Measurements from ENCODE around the gene EBPL.
"Not testable (repeated sequence)": the region's sequence is repeated elsewhere in the genome, so short reads cannot be mapped to it uniquely, and the experiment has no call there.

EBPL gene

GRCh38 chr13:49632156-49632555 is 59.1 kb downstream of the EBPL start:
- no peak for DNase-seq

DNA sequence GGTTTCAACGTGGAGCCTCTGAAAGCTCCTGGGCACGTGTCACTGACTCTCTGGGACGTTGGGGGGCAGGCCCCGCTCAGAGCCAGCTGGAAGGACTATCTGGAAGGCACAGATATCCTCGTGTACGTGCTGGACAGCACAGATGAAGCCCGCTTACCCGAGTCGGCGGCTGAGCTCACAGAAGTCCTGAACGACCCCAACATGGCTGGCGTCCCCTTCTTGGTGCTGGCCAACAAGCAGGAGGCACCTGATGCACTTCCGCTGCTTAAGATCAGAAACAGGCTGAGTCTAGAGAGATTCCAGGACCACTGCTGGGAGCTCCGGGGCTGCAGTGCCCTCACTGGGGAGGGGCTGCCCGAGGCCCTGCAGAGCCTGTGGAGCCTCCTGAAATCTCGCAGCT is 60.7 kb downstream of the EBPL start:
- DNase-seq, result no peak

- no peak for DNase-seq
Observed at GRCh38 chr13:49629947-49630346, 61.3 kb downstream of the EBPL start.

DNA sequence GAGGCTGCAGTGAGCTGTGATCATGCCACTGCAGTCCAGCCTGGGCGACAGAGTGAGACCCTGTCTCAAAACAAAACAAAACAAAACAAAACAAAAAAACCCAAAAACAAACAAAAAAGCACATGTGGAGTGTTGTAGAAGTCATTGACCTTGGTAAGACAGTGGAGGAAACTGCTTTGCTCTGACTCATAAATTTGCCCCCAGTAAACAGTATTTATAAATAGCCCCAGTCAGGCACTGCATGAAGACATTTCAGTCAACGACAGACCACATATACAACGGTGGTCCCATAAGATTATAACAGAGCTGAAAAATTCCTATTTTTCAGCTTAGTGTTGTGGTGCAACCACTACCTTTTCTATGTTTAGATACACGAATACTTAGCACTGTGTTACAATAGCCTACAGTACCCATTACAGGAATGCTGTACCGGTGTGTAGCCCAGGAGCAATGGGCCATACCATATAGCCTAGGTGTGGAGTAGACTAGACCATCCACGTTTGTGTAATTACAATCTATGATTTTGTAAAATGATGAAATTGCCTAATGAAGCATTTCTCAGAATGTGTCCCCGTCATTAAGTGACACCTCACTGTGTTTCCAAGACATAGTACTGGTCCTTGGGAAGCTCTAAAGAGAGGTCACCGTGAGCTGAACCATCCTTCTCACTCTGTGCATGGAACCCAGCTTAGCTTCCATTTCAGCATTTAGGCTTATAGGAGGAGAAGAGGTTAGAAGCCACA is 61.9 kb downstream of the EBPL start:
- no peak for DNase-seq

GRCh38 chr13:49627831-49628652 is 63.2 kb downstream of the EBPL start, which contains the start of gene ARL11:
Gene ARL11 (plus strand): TSS chr13:49628507. CDS start chr13:49630448, 1,941 bp downstream.
- peak; percentile 57 for DNase-seq

GRCh38 chr13:49625392-49626079 is 65.8 kb downstream of the EBPL start:
- no peak for DNase-seq

DNA sequence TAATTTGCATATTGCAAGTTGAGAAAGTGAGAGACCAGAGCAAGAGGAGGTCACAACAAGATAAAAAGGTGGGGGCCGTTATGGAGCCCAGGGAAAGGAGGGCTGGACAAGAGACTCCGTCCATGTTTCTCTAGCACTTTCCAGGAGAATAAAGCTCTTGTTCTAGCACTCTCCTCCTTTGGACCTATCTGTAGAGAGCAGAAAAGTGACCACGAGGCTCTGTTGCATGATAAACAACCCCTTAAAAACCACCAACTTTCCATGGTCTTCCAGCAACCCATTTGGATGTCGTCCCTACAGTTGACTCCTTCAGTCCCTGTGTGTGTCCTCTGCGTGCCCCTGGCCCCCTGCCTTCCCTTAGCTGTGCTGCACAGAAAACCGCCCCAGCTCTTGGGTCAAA is 67.1 kb downstream of the EBPL start:
- no peak for DNase-seq

- no peak for DNase-seq
Observed at GRCh38 chr13:49622174-49622946, 68.9 kb downstream of the EBPL start.

- DNase-seq, result no peak
Observed at GRCh38 chr13:49620170-49620621, 71.1 kb downstream of the EBPL start.

DNA sequence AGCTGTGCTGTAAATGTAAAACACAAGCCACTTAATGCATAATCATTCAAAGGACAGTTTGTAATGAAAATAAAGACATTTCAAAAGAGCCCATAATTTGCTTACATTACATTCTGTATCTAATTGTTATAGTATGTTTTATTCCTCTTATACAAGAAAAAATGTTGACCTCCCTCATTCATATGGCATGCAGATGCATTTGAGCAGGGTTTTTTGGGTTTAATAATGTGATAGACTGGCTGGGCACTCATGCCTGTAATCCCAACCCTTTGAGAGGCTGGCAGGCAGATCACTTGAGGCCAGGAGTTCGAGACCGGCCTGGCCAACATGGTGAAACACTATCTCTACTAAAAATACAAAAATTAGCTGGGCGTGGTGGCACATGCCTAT is 74.6 kb downstream of the EBPL start:
- no peak for DNase-seq

DNA sequence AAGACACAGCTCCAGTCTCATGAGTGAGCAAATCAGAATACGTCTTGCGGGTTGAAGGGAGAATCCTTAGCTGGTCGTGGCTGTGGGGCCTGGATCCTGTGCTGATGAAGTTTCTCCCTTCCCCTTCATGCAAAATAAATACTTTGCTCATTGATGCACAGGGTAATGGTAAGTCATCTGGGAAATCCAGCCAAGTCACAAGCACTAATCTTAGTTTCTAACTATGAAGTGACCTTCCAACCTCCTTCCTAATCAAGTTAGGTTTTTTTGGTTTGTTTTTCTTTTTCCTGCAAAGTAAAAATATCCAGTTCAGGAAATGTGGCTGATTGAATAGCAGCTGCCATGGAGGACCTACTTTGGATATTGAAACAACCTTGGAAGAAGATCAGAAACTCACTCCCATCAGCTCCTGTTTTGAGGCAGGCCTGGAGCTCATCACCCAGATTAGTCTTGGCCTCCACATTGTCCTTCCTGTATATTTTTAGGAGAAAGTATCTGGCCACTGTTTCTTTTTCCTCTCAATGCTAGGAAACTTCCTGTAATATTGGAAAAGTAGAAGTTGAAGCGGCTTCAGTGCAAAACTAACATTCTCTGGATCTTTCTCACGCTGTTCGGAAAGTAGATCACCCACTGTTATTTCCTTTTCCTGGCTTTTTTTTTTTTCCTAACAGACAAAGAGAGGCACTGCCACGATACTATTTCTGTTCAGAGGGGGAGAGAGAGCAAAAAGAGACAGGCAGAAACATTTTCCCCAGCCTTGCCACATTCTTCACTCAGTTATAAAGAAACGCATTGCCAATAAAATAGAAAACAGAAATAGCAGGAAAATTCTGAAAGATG is 75.2 kb downstream of the EBPL start:
- DNase-seq, result no peak

- not testable (repeated sequence) for DNase-seq
Observed at GRCh38 chr13:49612042-49612441, 79.2 kb downstream of the EBPL start.
